ENCODE measurements around the gene ADGRV1. TPM values are rescaled to one million over a fixed set of nuclear protein-coding genes. Genes with fewer than 3 reads are reported as not detected.

The ADGRV1 gene
- polyA plus RNA-seq, 1 of the 3 experiments (the other 2 are of a cell fraction): 0.23 TPM

DNA sequence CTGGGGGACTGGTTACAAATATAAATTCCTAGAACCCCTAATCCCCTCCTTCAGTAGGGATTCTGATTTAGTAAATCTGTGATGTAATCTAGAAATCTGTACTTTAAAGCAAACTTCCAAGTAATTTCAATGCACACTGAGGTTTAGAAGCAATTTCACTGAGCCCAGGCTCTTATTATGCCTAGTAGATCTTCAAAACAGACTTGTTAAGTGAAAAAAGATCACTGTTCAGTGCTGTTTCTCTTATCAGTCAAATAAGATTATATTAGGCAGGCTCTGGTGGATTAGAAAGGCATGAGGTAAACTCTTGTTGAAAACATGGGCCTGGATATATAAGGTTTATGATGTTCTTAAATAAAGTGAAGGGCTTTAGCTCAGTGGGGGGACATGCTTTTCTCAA is 293.9 kb downstream of the ADGRV1 start:
- Histone ChIP-seq H3K27me3 (ENCODE audit: insufficient read depth) (no peaks in the 10 kb centered on the region), H3K79me2 (ENCODE audit: insufficient read depth) (no peaks in the 10 kb centered on the region), H3K9me3 (no peaks in the 10 kb centered on the region), H4K20me1 (ENCODE audit: insufficient read depth) (no peaks in the 10 kb centered on the region), H3K4me1 (ENCODE audit: control insufficient read depth in 1 of 2, insufficient read depth in 2 of 2, low read depth in 1 of 2, low read length in 1 of 2) (peaks cover 0 to 2% of the 10 kb centered on the region in 2 experiments; a peak in 2 of 4 replicates), H3K9me2 (no peaks in the 10 kb centered on the region), H3K27ac (ENCODE audit: low read depth in 2 of 2, low read length in 1 of 2) (peak overlapping the region in 1 of 2 experiments; percentile 48; a peak in 1 of 4 replicates), H2AFZ (ENCODE audit: low read depth) (no peak overlapping the region), H3K36me3 (replicated peaks in 1 of 2; ENCODE audit: control insufficient read depth in 1 of 2, insufficient read depth in 2 of 2, low read length in 1 of 2) (no peaks in the 10 kb centered on the region), H3K4me2 (no peak overlapping the region), H3F3A (replicated peaks; ENCODE audit: insufficient read depth) (no peaks in the 10 kb centered on the region), H3K4me3 (ENCODE audit: low read depth in 2 of 2, low read length in 1 of 2) (no peak overlapping the region), H3K9ac (no peak overlapping the region)
- CTCF ChIA-PET: interaction anchor here (1.6 kb wide), 1 partner anchor 532 kb away, joined by 5 read pairs; no protein-coding TSS in a partner anchor
- POLR2A ChIA-PET: no interaction called here
- TF ChIP-seq SIN3A (IDR thresholded peaks at IDR 0.05; ENCODE audit: borderline replicate concordance, low read depth, low read length) (no peak), GATA2 (CRISPR knock-in tag; IDR thresholded peaks at IDR 0.05) (peak; percentile 33; the same call in 1 of the 2 replicates), YY1 (IDR thresholded peaks at IDR 0.05; ENCODE audit: low read depth) (no peak)
- peak; percentile 22 for DNase-seq

- Histone ChIP-seq H2AFZ (ENCODE audit: low read depth) (no peak overlapping the region), H3K27me3 (ENCODE audit: insufficient read depth) (no peaks in the 10 kb centered on the region), H3K9me2 (no peaks in the 10 kb centered on the region), H3K27ac (ENCODE audit: low read depth in 2 of 2, low read length in 1 of 2) (no peak overlapping the region), H3K36me3 (replicated peaks in 1 of 2; ENCODE audit: control insufficient read depth in 1 of 2, insufficient read depth in 2 of 2, low read length in 1 of 2) (no peaks in the 10 kb centered on the region), H3K9ac (no peak overlapping the region), H3F3A (replicated peaks; ENCODE audit: insufficient read depth) (no peaks in the 10 kb centered on the region), H4K20me1 (ENCODE audit: insufficient read depth) (no peaks in the 10 kb centered on the region), H3K79me2 (ENCODE audit: insufficient read depth) (no peaks in the 10 kb centered on the region), H3K9me3 (no peaks in the 10 kb centered on the region), H3K4me2 (no peak overlapping the region), H3K4me1 (ENCODE audit: control insufficient read depth in 1 of 2, insufficient read depth in 2 of 2, low read depth in 1 of 2, low read length in 1 of 2) (peaks cover 0 to 2% of the 10 kb centered on the region in 2 experiments; a peak in 2 of 4 replicates), H3K4me3 (ENCODE audit: low read depth in 2 of 2, low read length in 1 of 2) (no peak overlapping the region)
- 70% methylated on average over 2 of the region's 2 CpGs for WGBS (ENCODE audit: low lambda C conversion rate)
- TF ChIP-seq SIN3A (IDR thresholded peaks at IDR 0.05; ENCODE audit: borderline replicate concordance, low read depth, low read length) (no peak), JUND (IDR thresholded peaks at IDR 0.05) (no peak), FOXJ3 (CRISPR knock-in tag; IDR thresholded peaks at IDR 0.05) (no peak), TCF12 (IDR thresholded peaks at IDR 0.05) (no peak)
- DNase-seq: no peak
- CTCF ChIA-PET: interaction anchor here (1.2 to 2.7 kb wide), 2 partner anchors 11 to 566 kb away, joined by 5 to 12 read pairs; no protein-coding TSS in a partner anchor
- POLR2A ChIA-PET: no interaction called here
Observed at GRCh38 chr5:90853750-90854149, 295.2 kb downstream of the ADGRV1 start.

DNA sequence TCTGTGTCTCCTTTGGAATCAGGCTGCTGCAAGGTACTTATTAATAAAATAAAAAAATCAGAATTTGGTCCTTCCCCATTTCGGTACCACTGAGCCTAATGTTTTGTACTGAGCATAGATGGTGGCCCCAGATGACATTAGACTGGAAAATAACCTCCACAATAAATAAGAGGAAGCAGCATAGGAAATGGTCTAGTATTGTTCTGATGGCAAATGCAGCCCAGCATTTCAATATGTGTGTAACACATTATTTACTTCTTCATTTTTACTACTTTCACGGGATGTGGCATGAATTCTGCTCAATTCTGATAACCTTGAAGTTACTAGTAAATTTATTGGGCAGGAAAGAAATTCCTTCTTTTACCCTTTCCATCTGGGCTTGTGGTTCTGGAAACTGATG is 295.6 kb downstream of the ADGRV1 start:
- Histone ChIP-seq H3K9me2 (no peaks in the 10 kb centered on the region), H3K36me3 (replicated peaks in 1 of 2; ENCODE audit: control insufficient read depth in 1 of 2, insufficient read depth in 2 of 2, low read length in 1 of 2) (no peaks in the 10 kb centered on the region), H3K9ac (no peak overlapping the region), H3K4me3 (ENCODE audit: low read depth in 2 of 2, low read length in 1 of 2) (no peak overlapping the region), H4K20me1 (ENCODE audit: insufficient read depth) (no peaks in the 10 kb centered on the region), H3K27ac (ENCODE audit: low read depth in 2 of 2, low read length in 1 of 2) (no peak overlapping the region), H3F3A (replicated peaks; ENCODE audit: insufficient read depth) (no peaks in the 10 kb centered on the region), H3K9me3 (no peaks in the 10 kb centered on the region), H3K4me2 (no peak overlapping the region), H3K79me2 (ENCODE audit: insufficient read depth) (no peaks in the 10 kb centered on the region), H2AFZ (ENCODE audit: low read depth) (no peak overlapping the region), H3K4me1 (ENCODE audit: control insufficient read depth in 1 of 2, insufficient read depth in 2 of 2, low read depth in 1 of 2, low read length in 1 of 2) (peaks cover 0 to 2% of the 10 kb centered on the region in 2 experiments; a peak in 2 of 4 replicates), H3K27me3 (ENCODE audit: insufficient read depth) (no peaks in the 10 kb centered on the region)
- DNase-seq: no peak
- WGBS (ENCODE audit: low lambda C conversion rate): 54% methylated on average over 2 of the region's 2 CpGs
- POLR2A ChIA-PET: no interaction called here
- CTCF ChIA-PET: interaction anchor here (1.2 to 2.7 kb wide), 2 partner anchors 11 to 566 kb away, joined by 5 to 12 read pairs; no protein-coding TSS in a partner anchor
- TF ChIP-seq MAX (IDR thresholded peaks at IDR 0.05; ENCODE audit: low read depth) (no peak), NFIC (IDR thresholded peaks at IDR 0.05; ENCODE audit: borderline replicate concordance) (no peak), EZH2phosphoT487 (IDR thresholded peaks at IDR 0.05; ENCODE audit: borderline replicate concordance, low read depth) (no peak), RXRA (IDR thresholded peaks at IDR 0.05; ENCODE audit: borderline replicate concordance, low read depth) (no peak), GATA2 (CRISPR knock-in tag; IDR thresholded peaks at IDR 0.05) (no peak), CHD2 (IDR thresholded peaks at IDR 0.05; ENCODE audit: low read length, partially characterized antibody) (no peak), FOXJ3 (CRISPR knock-in tag; IDR thresholded peaks at IDR 0.05) (no peak), RFX5 (IDR thresholded peaks at IDR 0.05; ENCODE audit: low read length) (no peak), EP300 (IDR thresholded peaks at IDR 0.05; ENCODE audit: borderline replicate concordance in 1 of 2, low read depth in 1 of 2, low read length in 1 of 2) (no peak), CTCF (IDR thresholded peaks at IDR 0.05) (no peak), TEAD4 (IDR thresholded peaks at IDR 0.05; ENCODE audit: borderline replicate concordance, insufficient read depth) (no peak), GABPA (IDR thresholded peaks at IDR 0.05; ENCODE audit: low read depth) (no peak)
- TF ChIP-seq, protein P1, sequence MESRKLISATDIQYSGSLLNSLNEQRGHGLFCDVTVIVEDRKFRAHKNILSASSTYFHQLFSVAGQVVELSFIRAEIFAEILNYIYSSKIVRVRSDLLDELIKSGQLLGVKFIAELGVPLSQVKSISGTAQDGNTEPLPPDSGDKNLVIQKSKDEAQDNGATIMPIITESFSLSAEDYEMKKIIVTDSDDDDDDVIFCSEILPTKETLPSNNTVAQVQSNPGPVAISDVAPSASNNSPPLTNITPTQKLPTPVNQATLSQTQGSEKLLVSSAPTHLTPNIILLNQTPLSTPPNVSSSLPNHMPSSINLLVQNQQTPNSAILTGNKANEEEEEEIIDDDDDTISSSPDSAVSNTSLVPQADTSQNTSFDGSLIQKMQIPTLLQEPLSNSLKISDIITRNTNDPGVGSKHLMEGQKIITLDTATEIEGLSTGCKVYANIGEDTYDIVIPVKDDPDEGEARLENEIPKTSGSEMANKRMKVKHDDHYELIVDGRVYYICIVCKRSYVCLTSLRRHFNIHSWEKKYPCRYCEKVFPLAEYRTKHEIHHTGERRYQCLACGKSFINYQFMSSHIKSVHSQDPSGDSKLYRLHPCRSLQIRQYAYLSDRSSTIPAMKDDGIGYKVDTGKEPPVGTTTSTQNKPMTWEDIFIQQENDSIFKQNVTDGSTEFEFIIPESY (IDR thresholded peaks at IDR 0.05; ENCODE audit: borderline replicate concordance, low read depth): no peak
- TF ChIP-seq, protein P2, sequence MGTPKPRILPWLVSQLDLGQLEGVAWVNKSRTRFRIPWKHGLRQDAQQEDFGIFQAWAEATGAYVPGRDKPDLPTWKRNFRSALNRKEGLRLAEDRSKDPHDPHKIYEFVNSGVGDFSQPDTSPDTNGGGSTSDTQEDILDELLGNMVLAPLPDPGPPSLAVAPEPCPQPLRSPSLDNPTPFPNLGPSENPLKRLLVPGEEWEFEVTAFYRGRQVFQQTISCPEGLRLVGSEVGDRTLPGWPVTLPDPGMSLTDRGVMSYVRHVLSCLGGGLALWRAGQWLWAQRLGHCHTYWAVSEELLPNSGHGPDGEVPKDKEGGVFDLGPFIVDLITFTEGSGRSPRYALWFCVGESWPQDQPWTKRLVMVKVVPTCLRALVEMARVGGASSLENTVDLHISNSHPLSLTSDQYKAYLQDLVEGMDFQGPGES (IDR thresholded peaks at IDR 0.05; ENCODE audit: low read depth, low read length): no peak

Data from SK-N-SH (cell line).